Stimulated activated CD4-positive, alpha-beta T cell treated with anti-CD3 and anti-CD28 coated beads, Interleukin-15, amount 100 ng/mL, for 1 hour (primary cell): ENCODE results near the gene GSTCD.
"Not testable (repeated sequence)": the region's sequence is repeated elsewhere in the genome, so short reads cannot be mapped to it uniquely, and the experiment has no call there.

ENCODE experiments used
- DNase-seq, 2 donors: peaks; one replicate each; pipeline ENCODE4 v3.0.0-alpha.2; 2020; ENCODE audit warnings: low read depth in 1 of 2, low spot score in 1 of 2

The GSTCD gene

GRCh38 chr4:105708181-105709080 is at the start of gene GSTCD, which contains the start of gene INTS12:
Gene GSTCD, plus strand, starts transcription at chr4:105708784. Its CDS starts 8,830 bp downstream, at chr4:105717614.
Gene INTS12, minus strand, starts transcription at chr4:105708689. Its CDS starts 8,684 bp downstream, at chr4:105700005.
- peak; percentile 73 to 82 for DNase-seq

GRCh38 chr4:105659190-105659589 is 49.4 kb upstream of the GSTCD start:
- DNase-seq = no peak

- DNase-seq = no peak
Observed at GRCh38 chr4:105661028-105661427, 47.6 kb upstream of the GSTCD start.

GRCh38 chr4:105662935-105663675 is 45.5 kb upstream of the GSTCD start:
- DNase-seq = no peak

GRCh38 chr4:105666693-105667092 is 41.9 kb upstream of the GSTCD start:
- DNase-seq = no peak

- no peak for DNase-seq
Observed at GRCh38 chr4:105670684-105671083, 37.9 kb upstream of the GSTCD start.

- no peak for DNase-seq
Observed at GRCh38 chr4:105671301-105671700, 37.3 kb upstream of the GSTCD start.

- no peak for DNase-seq
Observed at GRCh38 chr4:105674011-105674410, 34.6 kb upstream of the GSTCD start.

- DNase-seq = no peak
Observed at GRCh38 chr4:105677709-105678108, 30.9 kb upstream of the GSTCD start.

- no peak for DNase-seq
Observed at GRCh38 chr4:105679186-105679585, 29.4 kb upstream of the GSTCD start.

GRCh38 chr4:105683038-105683437 is 25.5 kb upstream of the GSTCD start:
- no peak for DNase-seq

GRCh38 chr4:105686571-105686970 is 22.0 kb upstream of the GSTCD start:
- no peak for DNase-seq

- DNase-seq = not testable (repeated sequence)
Observed at GRCh38 chr4:105694812-105695211, 13.8 kb upstream of the GSTCD start.

- not testable (repeated sequence) for DNase-seq
Observed at GRCh38 chr4:105695832-105696231, 12.8 kb upstream of the GSTCD start.

- no peak for DNase-seq
Observed at GRCh38 chr4:105698607-105699006, 10.0 kb upstream of the GSTCD start.

GRCh38 chr4:105707782-105708180 is 803 bp upstream of the GSTCD start:
- DNase-seq = no peak

- DNase-seq = no peak
Observed at GRCh38 chr4:105709081-105709450, 482 bp downstream of the GSTCD start.

- DNase-seq = no peak
Observed at GRCh38 chr4:105710012-105710600, 1.5 kb downstream of the GSTCD start.

- DNase-seq = no peak
Observed at GRCh38 chr4:105710678-105711077, 2.1 kb downstream of the GSTCD start.

- no peak for DNase-seq
Observed at GRCh38 chr4:105712766-105713165, 4.2 kb downstream of the GSTCD start.

- no peak for DNase-seq
Observed at GRCh38 chr4:105714071-105714521, 5.5 kb downstream of the GSTCD start.

GRCh38 chr4:105714932-105715331 is 6.3 kb downstream of the GSTCD start:
- no peak for DNase-seq
